Measurements from ENCODE around the gene CHRNB1. TPM values are rescaled to one million over a fixed set of nuclear protein-coding genes. Genes with fewer than 3 reads are reported as not detected.

The CHRNB1 gene
- total RNA-seq, 1 donor from 2014 or later = 7.2 TPM

GRCh38 chr17:7437950-7438614 is 6.8 kb upstream of the CHRNB1 start:
- H3K4me3 Mint-ChIP-seq = peak overlapping the region; percentile 90
- H3K36me3 Mint-ChIP-seq (ENCODE audit: low read depth) = peaks cover 26% of the 10 kb centered on the region
- no peaks in the 10 kb centered on the region for H3K9me3 Mint-ChIP-seq
- DNase-seq = peak; percentile 93
- peaks cover 43% of the 10 kb centered on the region for H3K4me1 Mint-ChIP-seq
- H3K27ac Mint-ChIP-seq = peak overlapping the region; percentile 74
- peaks cover 12% of the 10 kb centered on the region for H3K27me3 Mint-ChIP-seq
- intact Hi-C loops (cut with micrococcal nuclease) = loop anchor here (2.0 to 5.0 kb wide), 3 partner anchors 221 to 404 kb away; partner anchors contain the start of genes ACADVL, DLG4 and SLC16A11

GRCh38 chr17:7438656-7439460 is 6.0 kb upstream of the CHRNB1 start:
- Mint-ChIP-seq H3K36me3 (ENCODE audit: low read depth) (peaks cover 31% of the 10 kb centered on the region), H3K9me3 (no peaks in the 10 kb centered on the region), H3K4me1 (peaks cover 43% of the 10 kb centered on the region), H3K4me3 (peak overlapping the region; percentile 90), H3K27me3 (peaks cover 14% of the 10 kb centered on the region), H3K27ac (peak overlapping the region; percentile 74)
- DNase-seq = no peak
- intact Hi-C loops (cut with micrococcal nuclease) = loop anchor here (5.0 kb wide), 2 partner anchors 222 to 403 kb away; partner anchors contain the start of genes ACADVL and DLG4

GRCh38 chr17:7439462-7440112 is 5.3 kb upstream of the CHRNB1 start, which contains the start of gene FGF11:
TSS of gene FGF11 (plus strand) at chr17:7439512. CDS start at chr17:7439621, 109 bp downstream.
- Mint-ChIP-seq H3K9me3 (no peaks in the 10 kb centered on the region), H3K27me3 (peaks cover 16% of the 10 kb centered on the region), H3K36me3 (ENCODE audit: low read depth) (peaks cover 34% of the 10 kb centered on the region), H3K27ac (peak within 1 kb of the TSS; percentile 81), H3K4me1 (peaks cover 44% of the 10 kb centered on the region), H3K4me3 (peak within 1 kb of the TSS; percentile 90)
- DNase-seq = peak; percentile 76
- intact Hi-C loops (cut with micrococcal nuclease) = loop anchor here (5.0 kb wide), 2 partner anchors 222 to 403 kb away; partner anchors contain the start of genes ACADVL and DLG4

- intact Hi-C loops (cut with micrococcal nuclease) = no loop called here
- H3K4me1 Mint-ChIP-seq = peaks cover 44% of the 10 kb centered on the region
- H3K4me3 Mint-ChIP-seq = peak overlapping the region; percentile 90
- peaks cover 18% of the 10 kb centered on the region for H3K27me3 Mint-ChIP-seq
- peak overlapping the region; percentile 81 for H3K27ac Mint-ChIP-seq
- H3K36me3 Mint-ChIP-seq (ENCODE audit: low read depth) = peaks cover 34% of the 10 kb centered on the region
- H3K9me3 Mint-ChIP-seq = no peaks in the 10 kb centered on the region
- peak; percentile 86 for DNase-seq
Observed at GRCh38 chr17:7440113-7440833, 4.6 kb upstream of the CHRNB1 start.

- Mint-ChIP-seq H3K4me1 (peaks cover 46% of the 10 kb centered on the region), H3K27ac (no peak overlapping the region), H3K27me3 (peaks cover 23% of the 10 kb centered on the region), H3K36me3 (ENCODE audit: low read depth) (peaks cover 38% of the 10 kb centered on the region), H3K9me3 (no peaks in the 10 kb centered on the region), H3K4me3 (peak overlapping the region; percentile 90)
- DNase-seq = peak; percentile 68
- intact Hi-C loops (cut with micrococcal nuclease) = no loop called here
Observed at GRCh38 chr17:7440834-7441195, 4.0 kb upstream of the CHRNB1 start.

GRCh38 chr17:7441266-7441665 is 3.6 kb upstream of the CHRNB1 start:
- intact Hi-C loops (cut with micrococcal nuclease) = no loop called here
- H3K27me3 Mint-ChIP-seq = peaks cover 25% of the 10 kb centered on the region
- no peak for DNase-seq
- H3K9me3 Mint-ChIP-seq = no peaks in the 10 kb centered on the region
- peaks cover 45% of the 10 kb centered on the region for H3K4me1 Mint-ChIP-seq
- H3K4me3 Mint-ChIP-seq = peak overlapping the region; percentile 90
- H3K27ac Mint-ChIP-seq = no peak overlapping the region
- H3K36me3 Mint-ChIP-seq (ENCODE audit: low read depth) = peaks cover 38% of the 10 kb centered on the region

GRCh38 chr17:7442142-7442541 is 2.7 kb upstream of the CHRNB1 start:
- H3K9me3 Mint-ChIP-seq = no peaks in the 10 kb centered on the region
- peaks cover 43% of the 10 kb centered on the region for H3K4me1 Mint-ChIP-seq
- peaks cover 39% of the 10 kb centered on the region for H3K36me3 Mint-ChIP-seq (ENCODE audit: low read depth)
- intact Hi-C loops (cut with micrococcal nuclease) = no loop called here
- no peak overlapping the region for H3K27ac Mint-ChIP-seq
- peak overlapping the region; percentile 48 for H3K4me3 Mint-ChIP-seq
- DNase-seq = no peak
- H3K27me3 Mint-ChIP-seq = peaks cover 28% of the 10 kb centered on the region

GRCh38 chr17:7443499-7444485 is 1.1 kb upstream of the CHRNB1 start:
- H3K27me3 Mint-ChIP-seq = peaks cover 33% of the 10 kb centered on the region
- intact Hi-C loops (cut with micrococcal nuclease) = no loop called here
- H3K27ac Mint-ChIP-seq = peak overlapping the region; percentile 3
- peaks cover 37% of the 10 kb centered on the region for H3K36me3 Mint-ChIP-seq (ENCODE audit: low read depth)
- no peak for DNase-seq
- no peak overlapping the region for H3K4me3 Mint-ChIP-seq
- peaks cover 37% of the 10 kb centered on the region for H3K4me1 Mint-ChIP-seq
- no peaks in the 10 kb centered on the region for H3K9me3 Mint-ChIP-seq

GRCh38 chr17:7445619-7445968 is 733 bp downstream of the CHRNB1 start:
- peak overlapping the region; percentile 83 for H3K4me3 Mint-ChIP-seq
- H3K36me3 Mint-ChIP-seq (ENCODE audit: low read depth) = peaks cover 42% of the 10 kb centered on the region
- peak; percentile 82 for DNase-seq
- H3K27ac Mint-ChIP-seq = peak overlapping the region; percentile 10
- H3K27me3 Mint-ChIP-seq = peaks cover 26% of the 10 kb centered on the region
- peaks cover 27% of the 10 kb centered on the region for H3K4me1 Mint-ChIP-seq
- H3K9me3 Mint-ChIP-seq = no peaks in the 10 kb centered on the region
- intact Hi-C loops (cut with micrococcal nuclease) = loop anchor here (1.0 kb wide), 1 partner anchor 10 kb away; no protein-coding TSS in a partner anchor

GRCh38 chr17:7448461-7448860 is 3.6 kb downstream of the CHRNB1 start:
- DNase-seq = peak; percentile 53
- Mint-ChIP-seq H3K27me3 (peaks cover 22% of the 10 kb centered on the region), H3K27ac (no peak overlapping the region), H3K36me3 (ENCODE audit: low read depth) (peaks cover 34% of the 10 kb centered on the region), H3K4me3 (no peak overlapping the region), H3K4me1 (peaks cover 21% of the 10 kb centered on the region), H3K9me3 (no peaks in the 10 kb centered on the region)
- intact Hi-C loops (cut with micrococcal nuclease) = no loop called here

GRCh38 chr17:7459961-7460545 is 15.2 kb downstream of the CHRNB1 start:
- intact Hi-C loops (cut with micrococcal nuclease) = no loop called here
- Mint-ChIP-seq H3K27me3 (no peaks in the 10 kb centered on the region), H3K4me1 (peaks cover 13% of the 10 kb centered on the region), H3K9me3 (no peaks in the 10 kb centered on the region), H3K36me3 (ENCODE audit: low read depth) (peaks cover 22% of the 10 kb centered on the region), H3K4me3 (no peak overlapping the region), H3K27ac (no peak overlapping the region)
- no peak for DNase-seq
